Spleen (tissue), 7 donors: ENCODE measurements around the gene RBMS2.

Experiments used
- CTCF ChIP-seq, 11 experiments: fragments of 200-600 bp in 7 of 11; fragments of 450-650 bp in 4 of 11; sonication (generic) in 4 of 11; IDR thresholded peaks in 8 of 11; conservative IDR thresholded peaks in 3 of 11; 1 replicate in 7 of 11; 2 replicates in 4 of 11; pipeline versions ENCODE4 v1.4.0 to v1.8.0; 2016 to 2021; ENCODE audit warnings: antibody characterized with exemption in 11 of 11, inconsistent platforms in 4 of 11, mild to moderate bottlenecking in 1 of 11
- POLR2A ChIP-seq, 3 donors: fragments of 450-650 bp; IDR thresholded peaks; one replicate each; pipeline ENCODE4 v1.5.1; 2017; ENCODE audit warnings: antibody characterized with exemption in 3 of 3, mild to moderate bottlenecking in 1 of 3
- donor health status: DM: no; HTN: no; CAD: no; lungs with moderate emphysema.
- donor health status: DM: no; HTN: no; CAD: no.
- donor health status: DM: no; HTN: no; CAD: no.

- TF ChIP-seq POLR2A (IDR thresholded peaks at IDR 0.05), result no peak
- TF ChIP-seq CTCF (IDR thresholded peaks at IDR 0.05 in 8 of 11, conservative IDR thresholded peaks at IDR 0.05 in 3 of 11), result no peak
These were observed 95.3 kb downstream of the RBMS2 start for GRCh38 chr12:56616925-56617324.
